Suprapubic skin (tissue), 3 donors: ENCODE measurements around the gene LRIT2.

Experiments
- CTCF ChIP-seq, 2 donors: fragments of 200-600 bp in 1 of 2; fragments of 450-650 bp in 1 of 2; sonication (generic) in 1 of 2; IDR thresholded peaks; one replicate each; pipeline ENCODE4 v1.5.1; 2016 to 2019; ENCODE audit warnings: antibody characterized with exemption in 2 of 2, mild to moderate bottlenecking in 1 of 2, moderate library complexity in 1 of 2
- POLR2A ChIP-seq, 2 donors: fragments of 450-650 bp; IDR thresholded peaks; one replicate each; pipeline ENCODE4 v1.6.1; 2017; ENCODE audit warnings: antibody characterized with exemption in 2 of 2, mild to moderate bottlenecking in 2 of 2, moderate library complexity in 2 of 2

GRCh38 chr10:84214612-84215235 lies 10.6 kb downstream of the LRIT2 start:
- TF ChIP-seq CTCF (IDR thresholded peaks at IDR 0.05) (peak in 1 of 2 donors; percentile 53), POLR2A (IDR thresholded peaks at IDR 0.05) (no peak)
